ENCODE results near the gene ZNF777. TPM values are rescaled to one million over a fixed set of nuclear protein-coding genes. Genes with fewer than 3 reads are reported as not detected.

The ZNF777 gene
- total and polyA plus RNA-seq, 2 of the 4 experiments (the other 2 are of a cell fraction) = 3.2 to 6.5 TPM

GRCh38 chr7:149495785-149496641 is 35.2 kb upstream of the ZNF777 start:
- H3K14ac ChIP-seq (replicated peaks; ENCODE audit: low read depth, low read length) = peak overlapping the region; percentile 65; the same call in 1 of the 2 replicates
- peak overlapping the region; percentile 53 for H2AFZ ChIP-seq (replicated peaks; ENCODE audit: low read length, poor library complexity)
- no peak overlapping the region; the same call in 1 of the 2 replicates for H2AK5ac ChIP-seq (ENCODE audit: low read depth, low read length)
- H3K23ac ChIP-seq (ENCODE audit: low read depth, low read length) = peak overlapping the region; percentile 68; the same call in 1 of the 2 replicates
- H4K5ac ChIP-seq (ENCODE audit: low read depth, low read length) = no peak overlapping the region; the same call in 1 of the 2 replicates
- no peak overlapping the region for H2BK20ac ChIP-seq (ENCODE audit: low read depth, low read length)
- H3K18ac ChIP-seq (ENCODE audit: low read depth, low read length) = peak overlapping the region; percentile 66
- H3K56ac ChIP-seq (ENCODE audit: extremely low read depth, insufficient read depth, low read length) = peak overlapping the region; percentile 32; the same call in 1 of the 2 replicates
- H2BK5ac ChIP-seq (ENCODE audit: low read depth, low read length, poor library complexity, severe bottlenecking) = peak overlapping the region; percentile 40
- peaks cover 11% of the 10 kb centered on the region for H3K4me1 ChIP-seq (ENCODE audit: control insufficient read depth, insufficient read depth, low read length)
- no peak overlapping the region; the same call in 1 of the 2 replicates for H2BK120ac ChIP-seq (ENCODE audit: low read depth, low read length)
- ATAC-seq (ENCODE audit: low read depth) (peak; percentile 31), DNase-seq (peak; percentile 85)
- peaks cover 9% of the 10 kb centered on the region for H3K9me1 ChIP-seq (ENCODE audit: insufficient read depth, low read length)
- ChIA-PET CTCF (interaction anchor here (0.7 to 1.4 kb wide), 3 partner anchors 13 to 178 kb away, joined by 3 to 5 read pairs (median 3); partner anchors contain the start of gene ZNF777), POLR2A (ENCODE audit: unreplicated experiment) (interaction anchor here (0.6 kb wide), 1 partner anchor 87 kb away, joined by 3 read pairs; no protein-coding TSS in a partner anchor)
- peaks cover 27% of the 10 kb centered on the region for H3K36me3 ChIP-seq (ENCODE audit: control insufficient read depth, insufficient read depth, low read length)
- H2BK15ac ChIP-seq (ENCODE audit: low read depth, low read length) = no peak overlapping the region
- H3K27ac ChIP-seq (ENCODE audit: insufficient read depth, low read length) = peak overlapping the region; percentile 86; the same call in 1 of the 2 replicates
- H3K4me3 ChIP-seq (ENCODE audit: insufficient read depth, low read depth, low read length) = peak overlapping the region; percentile 100
- peak overlapping the region; percentile 87 for H2AK9ac ChIP-seq (replicated peaks; ENCODE audit: low read depth, low read length, poor library complexity)
- H4K8ac ChIP-seq (ENCODE audit: low read depth in 2 of 2, low read length in 2 of 2) = peak overlapping the region in 1 of 2 experiments; percentile 5; a peak in 1 of 4 replicates
- WGBS, 2 experiments (ENCODE audit: extremely low coverage in 2 of 2, insufficient read length in 1 of 2) = 67% methylated on average over 4 of the region's 13 CpGs; no CpG with 5 or more reads in 1 of the 2 experiments
- H3K4ac ChIP-seq (ENCODE audit: low read depth, low read length) = peak overlapping the region; percentile 57
- dilution Hi-C loops (cut with HindIII; ENCODE audit: low sequenced_read_pairs, unreplicated experiment) (no loop called here), in situ Hi-C loops (cut with MboI; ENCODE audit: low sequenced_read_pairs) (no loop called here), intact Hi-C loops (cut with micrococcal nuclease) (loop anchor here (1.0 to 2.0 kb wide), 3 partner anchors 36 to 128 kb away; no protein-coding TSS in a partner anchor)
- H4K91ac ChIP-seq (ENCODE audit: insufficient read depth, low read depth, low read length) = no peak overlapping the region
- 0 out of 2 replicates have a peak overlapping the region, but pooled peaks have one; percentile 18 for H3K9ac ChIP-seq (ENCODE audit: low read depth, low read length)
- H4K20me1 ChIP-seq (ENCODE audit: insufficient read depth, low read length) = peaks cover 16% of the 10 kb centered on the region
- no TSS peak for BruUV-seq (replicated peaks)
- peaks cover 14% of the 10 kb centered on the region for H3K27me3 ChIP-seq (ENCODE audit: control insufficient read depth, insufficient read depth, low read length)
- H3K79me1 ChIP-seq (ENCODE audit: low read depth in 1 of 2, low read length in 2 of 2) = peaks cover 23 to 26% of the 10 kb centered on the region in 2 experiments
- peak overlapping the region; percentile 53 for H3K4me2 ChIP-seq (ENCODE audit: low read depth, low read length)
- no peaks in the 10 kb centered on the region for H3K9me3 ChIP-seq (ENCODE audit: control insufficient read depth, insufficient read depth, low read length)
- TF ChIP-seq CTCF (conservative IDR thresholded peaks at IDR 0.05; ENCODE audit: low read depth, low read length) = no peak
- no peak for TF ChIP-seq RFX5 (IDR thresholded peaks at IDR 0.05; ENCODE audit: low read depth, low read length)
- no peak for TF ChIP-seq FOS (IDR thresholded peaks at IDR 0.05; ENCODE audit: low read depth, low read length)
- no peak for TF ChIP-seq BHLHE40 (IDR thresholded peaks at IDR 0.05; ENCODE audit: low read depth, low read length)
- peak; percentile 32; the same call in 1 of the 2 replicates for TF ChIP-seq USF2 (IDR thresholded peaks at IDR 0.05; ENCODE audit: low read depth, low read length)

Data from IMR-90 (cell line).